ENCODE results near the gene VIPR2.

VIPR2 gene

GRCh38 chr7:159098811-159099655 lies 45.6 kb downstream of the VIPR2 start:
- no peak for TF ChIP-seq CTCF (IDR thresholded peaks at IDR 0.05)

- TF ChIP-seq CTCF (IDR thresholded peaks at IDR 0.05) = no peak
Measured at GRCh38 chr7:159098424-159098786, 46.3 kb downstream of the VIPR2 start.

GRCh38 chr7:159097661-159098423 lies 46.8 kb downstream of the VIPR2 start:
- TF ChIP-seq CTCF (IDR thresholded peaks at IDR 0.05) = no peak

GRCh38 chr7:159096736-159097581 lies 47.7 kb downstream of the VIPR2 start:
- TF ChIP-seq CTCF (IDR thresholded peaks at IDR 0.05) = no peak

- no peak for TF ChIP-seq CTCF (IDR thresholded peaks at IDR 0.05)
Measured at GRCh38 chr7:159095979-159096411, 48.7 kb downstream of the VIPR2 start.

GRCh38 chr7:159094919-159095915 lies 49.5 kb downstream of the VIPR2 start:
- no peak for TF ChIP-seq CTCF (IDR thresholded peaks at IDR 0.05)

Measured in LNCAP (cell line).